ENCODE results near the gene CD72.
A peak's percentile ranks its signal among the peaks of the same experiment; 100 is the strongest.
"Not testable (repeated sequence)": the region's sequence is repeated elsewhere in the genome, so short reads cannot be mapped to it uniquely, and the experiment has no call there.

The CD72 gene

DNA sequence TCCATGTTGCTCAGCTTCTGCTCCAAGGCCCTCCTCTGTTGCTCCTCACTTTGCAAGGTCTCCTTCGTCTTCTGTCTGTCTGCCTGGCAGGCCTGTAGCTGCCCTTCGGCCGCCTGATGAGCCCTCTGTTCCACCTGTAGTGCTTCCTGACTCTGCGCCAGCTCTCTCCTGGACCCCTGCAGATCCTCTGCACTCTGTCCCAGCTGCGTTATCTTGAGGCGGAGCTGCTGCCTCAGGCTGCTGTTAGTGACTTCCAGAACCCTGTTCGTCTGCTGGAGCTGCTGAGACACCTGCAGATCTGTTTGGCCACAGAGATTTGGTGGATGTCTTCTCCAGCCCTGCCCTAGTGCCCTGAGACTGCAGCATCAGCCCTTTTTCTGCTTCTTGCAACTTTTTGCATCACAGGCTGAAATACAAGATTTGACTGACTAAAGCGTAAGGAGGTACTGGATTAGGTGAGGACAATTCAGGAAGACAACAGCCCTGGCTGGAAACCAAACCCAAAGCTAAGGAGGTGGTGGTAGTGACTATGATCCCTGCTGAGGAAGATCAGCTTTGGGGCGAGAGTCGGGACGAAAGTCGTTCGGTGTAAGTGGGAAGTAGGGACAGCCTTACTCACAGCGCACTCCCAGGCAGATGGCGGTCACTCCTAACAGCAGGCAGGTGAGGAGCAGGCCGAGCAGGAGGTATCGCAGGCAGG is 2.1 kb downstream of the CD72 start:
- no peak for TF ChIP-seq GATA1 (IDR thresholded peaks at IDR 0.05; ENCODE audit: low read depth, low read length)
- no peak for TF ChIP-seq POLR2A (IDR thresholded peaks at IDR 0.05; ENCODE audit: low read length)
- no peak for DNase-seq

DNA sequence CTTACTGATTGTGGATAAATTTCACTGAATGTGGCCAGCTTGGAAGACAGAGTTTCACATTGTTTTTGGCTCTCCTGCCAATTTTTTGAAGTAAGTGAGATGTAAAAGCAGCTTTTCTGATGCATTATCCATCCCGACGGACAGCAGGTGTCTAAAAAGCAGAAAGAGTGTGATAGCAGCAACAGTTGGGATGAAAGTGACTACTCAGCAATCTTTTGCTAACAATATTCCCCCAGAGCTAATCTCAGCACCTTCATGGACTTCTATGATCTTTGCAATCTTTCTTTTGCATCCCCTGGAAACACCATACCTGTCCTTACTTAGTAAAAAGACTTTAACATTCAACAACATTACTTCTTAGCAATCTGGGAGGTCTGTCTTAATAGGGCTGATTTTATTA is 5.4 kb downstream of the CD72 start:
- DNase-seq = no peak
- no peak for TF ChIP-seq GATA1 (IDR thresholded peaks at IDR 0.05; ENCODE audit: low read depth, low read length)
- no peak for TF ChIP-seq POLR2A (IDR thresholded peaks at IDR 0.05; ENCODE audit: low read length)

DNA sequence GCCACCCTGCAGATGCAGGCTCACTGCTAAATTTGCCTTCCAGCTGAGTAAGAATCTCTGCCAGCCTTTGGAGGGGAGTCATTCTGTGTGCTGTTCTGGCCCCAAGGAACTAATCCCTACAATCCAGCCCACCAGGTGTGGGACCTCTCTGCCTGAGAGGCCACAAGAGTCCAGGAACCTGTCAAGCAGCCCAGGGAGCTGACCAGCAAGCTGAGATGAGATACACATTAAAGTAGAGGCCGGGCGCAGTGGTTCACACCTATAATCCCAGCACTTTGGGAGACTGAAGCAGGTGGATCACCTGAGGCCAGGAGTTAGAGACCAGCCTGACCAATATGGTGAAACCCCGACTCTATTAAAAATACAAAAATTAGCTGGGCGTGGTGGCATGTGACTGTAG is 6.1 kb downstream of the CD72 start:
- DNase-seq = not testable (repeated sequence)

DNA sequence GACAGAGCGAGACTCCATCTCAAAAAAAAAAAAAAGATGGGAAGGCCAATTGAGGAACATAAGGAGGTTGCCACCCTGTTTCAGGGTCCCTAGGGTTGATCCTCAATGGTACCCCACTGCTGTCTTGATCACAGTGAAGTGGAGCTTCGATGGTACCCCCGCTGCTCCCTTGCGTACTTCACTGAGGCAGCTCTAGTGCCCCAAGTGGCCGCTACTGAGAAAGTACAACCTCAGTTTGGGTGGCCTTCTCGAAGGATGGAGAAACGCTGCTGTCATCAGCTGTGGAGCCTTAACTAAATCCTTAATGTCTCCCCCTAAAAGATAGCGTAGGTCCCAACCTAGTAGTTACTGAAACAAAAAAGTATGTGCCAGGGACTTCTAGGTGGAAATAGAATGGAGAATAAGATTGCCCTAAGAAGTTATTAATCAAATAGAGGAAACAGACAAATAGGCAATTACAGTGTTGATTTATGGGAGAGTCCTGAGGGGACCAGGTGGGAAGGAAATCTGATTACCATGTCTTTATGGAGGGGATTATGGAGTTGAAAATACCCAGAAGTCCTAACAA is 6.9 kb downstream of the CD72 start:
- DNase-seq = peak; percentile 49 to 65

DNA sequence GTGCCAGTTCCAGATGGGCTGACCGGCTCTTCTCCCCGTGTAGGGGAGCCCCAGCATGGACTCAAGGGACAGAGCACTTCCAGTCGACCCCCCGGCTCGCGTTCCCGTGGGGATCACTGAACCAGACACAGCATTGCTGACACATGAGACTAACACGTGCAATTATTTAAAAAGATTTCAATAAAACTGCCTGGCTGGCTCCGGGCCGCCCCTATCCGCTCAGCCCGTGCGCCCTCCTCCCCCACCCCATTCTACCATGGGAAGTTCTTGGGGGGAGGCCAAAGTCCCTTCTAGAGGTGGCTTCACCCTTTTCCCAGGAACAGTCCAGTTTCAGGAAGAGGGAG is 8.4 kb downstream of the CD72 start:
- DNase-seq = no peak
- TF ChIP-seq POLR2A (IDR thresholded peaks at IDR 0.05; ENCODE audit: low read length) = no peak
- no peak for TF ChIP-seq GATA1 (IDR thresholded peaks at IDR 0.05; ENCODE audit: low read depth, low read length)

More for the DNA sequence above, 6.9 kb downstream of the CD72 start:
- TF ChIP-seq GATA1 (IDR thresholded peaks at IDR 0.05; ENCODE audit: low read depth, low read length) (no peak), POLR2A (IDR thresholded peaks at IDR 0.05; ENCODE audit: low read length) (no peak)

DNA sequence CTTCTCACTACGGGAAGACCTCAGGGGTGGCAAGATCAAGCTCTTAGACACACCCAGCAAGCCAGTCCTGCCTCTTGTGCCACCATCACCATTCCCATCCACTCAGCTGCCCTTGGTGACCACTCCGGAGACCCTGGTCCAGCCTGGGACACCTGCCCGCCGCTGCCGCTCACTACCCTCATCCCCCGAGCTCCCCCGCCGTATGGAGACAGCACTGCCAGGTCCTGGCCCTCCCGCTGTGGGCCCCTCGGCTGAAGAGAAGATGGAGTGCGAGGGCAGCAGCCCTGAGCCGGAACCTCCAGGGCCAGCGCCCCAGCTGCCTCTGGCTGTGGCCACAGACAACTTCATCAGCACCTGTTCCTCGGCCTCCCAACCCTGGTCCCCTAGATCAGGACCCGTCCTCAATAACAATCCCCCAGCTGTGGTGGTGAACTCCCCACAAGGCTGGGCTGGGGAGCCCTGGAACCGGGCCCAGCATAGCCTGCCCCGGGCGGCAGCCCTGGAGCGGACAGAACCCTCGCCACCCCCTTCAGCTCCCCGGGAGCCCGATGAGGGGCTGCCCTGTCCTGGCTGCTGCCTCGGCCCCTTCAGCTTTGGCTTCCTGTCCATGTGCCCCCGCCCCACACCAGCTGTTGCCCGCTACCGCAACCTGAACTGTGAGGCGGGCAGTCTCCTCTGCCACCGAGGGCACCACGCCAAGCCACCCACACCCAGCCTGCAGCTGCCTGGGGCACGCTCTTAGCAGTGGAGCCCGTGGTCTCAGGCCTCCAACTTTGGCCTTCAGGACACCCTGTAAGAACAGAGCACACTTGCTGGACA is 9.0 kb downstream of the CD72 start:
- TF ChIP-seq POLR2A (IDR thresholded peaks at IDR 0.05; ENCODE audit: low read length) = no peak
- no peak for TF ChIP-seq GATA1 (IDR thresholded peaks at IDR 0.05; ENCODE audit: low read depth, low read length)

DNA sequence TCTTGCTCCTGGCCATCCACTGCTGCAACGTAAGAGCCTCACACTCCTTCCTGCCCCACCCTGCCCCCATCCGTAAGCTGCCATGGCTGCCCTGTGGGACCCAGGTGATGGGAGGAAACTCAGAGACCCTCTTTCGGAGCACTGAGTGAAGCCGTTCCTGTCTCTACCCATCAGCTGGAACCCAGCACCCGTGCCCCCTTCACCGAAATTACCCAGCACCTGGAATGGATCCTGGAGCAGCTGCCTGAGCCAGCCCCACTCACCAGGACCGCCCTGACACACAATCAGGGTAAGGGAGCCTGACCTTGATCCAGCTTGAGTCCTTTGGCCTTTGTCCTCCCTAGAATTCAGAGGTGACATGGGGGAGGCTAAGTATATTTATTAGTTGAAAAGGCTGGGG is 10.0 kb downstream of the CD72 start:
- no peak for DNase-seq
- TF ChIP-seq POLR2A (IDR thresholded peaks at IDR 0.05; ENCODE audit: low read length) (no peak), GATA1 (IDR thresholded peaks at IDR 0.05; ENCODE audit: low read depth, low read length) (no peak)

More for the DNA sequence above, 9.0 kb downstream of the CD72 start:
- DNase-seq = no peak

DNA sequence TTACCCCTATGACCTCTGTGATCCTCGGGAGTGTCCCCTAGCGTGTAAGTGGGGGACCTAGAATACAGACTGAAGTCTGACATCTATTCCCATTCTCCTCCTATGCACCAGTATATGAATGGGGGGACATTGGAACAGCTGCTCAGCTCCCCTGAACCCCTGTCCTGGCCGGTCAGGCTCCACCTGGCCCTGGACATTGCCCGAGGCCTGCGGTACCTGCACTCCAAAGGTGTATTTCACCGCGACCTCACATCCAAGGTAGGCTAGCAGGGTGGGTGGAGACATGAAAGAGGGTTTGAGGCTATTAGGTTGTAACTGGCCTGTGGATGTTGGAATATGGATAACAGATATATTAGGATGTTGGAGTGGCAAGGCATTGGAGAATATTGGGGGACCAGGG is 11.5 kb downstream of the CD72 start:
- TF ChIP-seq GATA1 (IDR thresholded peaks at IDR 0.05; ENCODE audit: low read depth, low read length) (no peak), POLR2A (IDR thresholded peaks at IDR 0.05; ENCODE audit: low read length) (no peak)
- no peak for DNase-seq

DNA sequence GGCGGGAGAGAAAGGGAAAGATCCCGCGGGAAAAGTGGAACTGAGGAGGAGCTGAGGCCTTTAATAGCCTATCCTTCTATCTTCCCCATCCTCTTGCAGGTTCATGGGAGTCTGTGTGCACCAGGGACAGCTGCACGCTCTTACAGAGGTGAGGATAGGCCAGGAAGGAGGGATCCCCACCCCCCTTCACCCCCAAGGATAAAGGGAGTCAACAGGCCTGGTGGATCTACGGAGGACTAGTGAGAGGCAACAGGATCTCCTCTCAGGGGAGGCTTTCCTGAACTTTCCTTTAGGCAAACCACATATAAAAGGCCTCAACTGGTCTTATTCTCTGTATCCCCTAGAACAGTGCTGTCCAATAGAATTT is 12.1 kb downstream of the CD72 start:
- TF ChIP-seq POLR2A (IDR thresholded peaks at IDR 0.05; ENCODE audit: low read length) = no peak
- TF ChIP-seq GATA1 (IDR thresholded peaks at IDR 0.05; ENCODE audit: low read depth, low read length) = no peak
- peak in 1 of 2 experiments; percentile 32 for DNase-seq

DNA sequence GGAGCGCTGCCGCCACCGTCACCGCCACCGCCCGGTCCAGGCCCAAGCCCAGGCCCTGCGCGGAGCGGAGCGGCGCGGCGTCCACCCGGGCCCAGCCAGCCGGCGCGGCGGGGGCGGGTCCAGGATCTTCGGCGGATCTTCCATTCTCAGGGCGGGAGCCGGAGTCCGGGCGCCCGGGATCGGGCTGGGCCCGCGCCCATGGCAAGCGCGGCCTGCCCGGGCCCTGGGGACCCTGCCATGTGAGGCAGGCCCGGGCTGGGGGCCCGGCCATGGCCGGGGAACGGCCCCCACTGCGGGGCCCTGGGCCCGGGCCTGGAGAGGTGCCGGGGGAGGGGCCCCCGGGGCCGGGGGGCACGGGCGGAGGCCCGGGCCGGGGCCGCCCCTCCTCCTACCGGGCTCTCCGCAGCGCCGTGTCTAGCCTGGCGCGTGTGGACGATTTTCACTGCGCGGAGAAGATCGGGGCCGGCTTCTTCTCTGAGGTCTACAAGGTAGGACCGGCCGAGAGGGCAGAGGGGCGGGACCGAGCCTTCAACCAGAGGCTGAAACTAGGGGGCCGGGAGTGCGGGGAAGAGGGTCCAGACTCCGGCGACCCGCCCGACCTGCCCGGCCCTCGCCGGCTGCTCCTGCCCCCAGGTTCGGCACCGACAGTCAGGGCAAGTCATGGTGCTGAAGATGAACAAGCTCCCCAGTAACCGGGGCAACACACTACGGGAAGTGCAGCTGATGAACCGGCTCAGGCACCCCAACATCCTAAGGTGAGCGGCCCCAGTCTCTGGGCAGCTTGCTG is 12.7 kb downstream of the CD72 start:
- peak; percentile 39 to 60 for DNase-seq
- TF ChIP-seq GATA1 (IDR thresholded peaks at IDR 0.05; ENCODE audit: low read depth, low read length) (no peak), POLR2A (IDR thresholded peaks at IDR 0.05; ENCODE audit: low read length) (no peak)

DNA sequence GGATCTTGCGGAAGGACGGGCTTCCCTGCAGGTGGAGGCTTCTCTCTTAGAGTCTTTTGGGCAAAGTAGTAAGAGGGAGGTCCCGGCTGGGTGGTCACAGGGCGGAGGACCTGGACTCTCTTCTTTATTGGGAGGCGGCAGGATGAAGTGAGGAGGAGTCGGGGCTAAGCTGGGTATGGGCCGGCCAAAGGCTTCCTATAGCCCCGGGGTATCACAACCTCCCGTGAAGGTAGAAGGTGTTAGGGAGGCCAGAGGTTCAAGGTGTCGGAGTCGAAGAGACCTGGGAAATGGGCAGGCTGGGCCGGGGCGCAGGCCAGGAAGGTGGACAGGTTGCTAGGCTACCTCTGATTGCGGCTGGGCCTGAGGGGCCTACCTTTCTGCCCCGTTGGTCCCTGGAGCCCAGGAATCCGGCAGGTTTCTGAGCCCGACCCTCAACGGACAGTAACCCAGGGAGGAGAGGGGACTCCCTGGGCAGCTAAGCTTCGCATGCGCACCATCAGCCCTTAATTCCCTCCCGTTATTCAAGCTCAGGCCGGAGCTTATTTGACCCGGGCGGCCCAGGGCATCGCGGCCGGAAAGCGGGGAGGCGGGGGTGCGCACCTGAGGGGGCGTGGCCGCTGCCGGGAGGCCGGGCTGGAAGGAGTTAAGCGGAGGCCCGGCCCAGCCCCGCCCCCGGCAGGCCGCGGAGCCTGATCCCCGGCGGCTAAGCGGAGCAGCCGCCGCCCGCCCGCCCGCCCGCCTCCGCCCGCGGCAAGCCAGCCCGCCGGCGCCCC is 13.4 kb downstream of the CD72 start, which contains the start of gene TESK1:
TESK1 (plus strand) TSS at position 685 of the 773 bp plus-strand sequence. CDS start 358 bp downstream, outside the sequence.
- DNase-seq = peak; percentile 76 to 86
- no peak for TF ChIP-seq GATA1 (IDR thresholded peaks at IDR 0.05; ENCODE audit: low read depth, low read length)
- TF ChIP-seq POLR2A (IDR thresholded peaks at IDR 0.05; ENCODE audit: low read length) = no peak

DNA sequence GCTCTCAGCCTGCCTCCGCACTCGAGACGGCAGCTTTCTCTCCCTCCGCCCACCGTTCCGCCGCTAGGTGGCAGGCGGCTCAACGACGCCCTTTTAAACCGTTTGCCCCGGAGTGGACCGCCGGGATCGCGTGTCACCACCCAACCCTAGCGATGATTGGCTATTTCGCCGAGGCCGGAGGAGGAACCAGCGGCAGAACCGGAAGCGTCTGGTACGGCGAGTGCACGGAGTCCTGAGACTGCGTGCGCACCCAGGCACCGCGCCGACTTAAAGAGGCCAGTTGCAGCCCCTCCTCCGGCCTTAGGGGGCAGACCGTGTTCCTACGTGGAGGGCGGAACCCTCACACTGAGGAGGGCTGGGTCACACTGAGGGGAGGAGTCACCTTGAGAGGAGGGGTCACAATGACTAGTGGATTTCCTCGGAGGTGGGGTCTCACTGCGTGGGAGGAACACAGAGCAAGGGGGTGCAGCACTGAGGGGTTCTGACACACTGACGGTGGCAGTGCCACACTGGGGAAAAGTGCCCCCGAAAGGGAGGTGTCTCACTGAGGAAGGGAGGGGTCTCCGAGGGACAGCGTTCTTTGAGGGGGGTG is 14.1 kb downstream of the CD72 start:
- peak; percentile 100 for DNase-seq
- TF ChIP-seq GATA1 (IDR thresholded peaks at IDR 0.05; ENCODE audit: low read depth, low read length) (no peak), POLR2A (IDR thresholded peaks at IDR 0.05; ENCODE audit: low read length) (peak; percentile 52)

DNA sequence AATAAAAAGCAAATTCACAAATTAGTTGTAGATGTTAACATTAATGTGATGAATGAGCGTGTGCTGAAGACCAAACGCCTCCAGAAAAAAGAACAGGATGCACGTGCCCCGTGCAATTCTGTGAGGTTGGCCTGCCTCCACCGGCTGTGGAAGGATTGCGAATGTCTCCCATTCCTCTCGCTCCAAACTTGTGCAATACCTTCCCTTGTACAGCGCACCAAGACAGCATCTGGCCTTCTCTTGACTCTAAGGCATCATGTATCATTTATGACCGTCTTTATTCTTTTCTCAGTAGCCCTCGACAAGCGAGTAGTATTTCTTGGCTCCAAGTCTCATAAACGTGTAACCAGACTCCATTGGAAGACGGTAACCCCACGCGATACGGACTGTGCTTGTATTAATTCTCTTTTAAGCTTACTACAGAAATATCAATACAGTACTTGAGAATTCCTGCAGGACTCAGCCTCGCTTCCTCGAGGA is 14.7 kb downstream of the CD72 start:
- DNase-seq = no peak
- TF ChIP-seq GATA1 (IDR thresholded peaks at IDR 0.05; ENCODE audit: low read depth, low read length) (no peak), POLR2A (IDR thresholded peaks at IDR 0.05; ENCODE audit: low read length) (no peak)
